Activated T-helper 1 cell treated with Interleukin-2 at 50 U/mL for 16 hours (primary cell): ENCODE results near the gene CALHM1.
"Not testable (repeated sequence)": the region's sequence is repeated elsewhere in the genome, so short reads cannot be mapped to it uniquely, and the experiment has no call there.

ENCODE experiments used
- DNase-seq: peaks from one replicate; pipeline ENCODE4 v3.0.0-alpha.2; 2020; ENCODE audit warnings: low read depth

Gene CALHM1, protein sequence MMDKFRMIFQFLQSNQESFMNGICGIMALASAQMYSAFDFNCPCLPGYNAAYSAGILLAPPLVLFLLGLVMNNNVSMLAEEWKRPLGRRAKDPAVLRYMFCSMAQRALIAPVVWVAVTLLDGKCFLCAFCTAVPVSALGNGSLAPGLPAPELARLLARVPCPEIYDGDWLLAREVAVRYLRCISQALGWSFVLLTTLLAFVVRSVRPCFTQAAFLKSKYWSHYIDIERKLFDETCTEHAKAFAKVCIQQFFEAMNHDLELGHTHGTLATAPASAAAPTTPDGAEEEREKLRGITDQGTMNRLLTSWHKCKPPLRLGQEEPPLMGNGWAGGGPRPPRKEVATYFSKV

DNA sequence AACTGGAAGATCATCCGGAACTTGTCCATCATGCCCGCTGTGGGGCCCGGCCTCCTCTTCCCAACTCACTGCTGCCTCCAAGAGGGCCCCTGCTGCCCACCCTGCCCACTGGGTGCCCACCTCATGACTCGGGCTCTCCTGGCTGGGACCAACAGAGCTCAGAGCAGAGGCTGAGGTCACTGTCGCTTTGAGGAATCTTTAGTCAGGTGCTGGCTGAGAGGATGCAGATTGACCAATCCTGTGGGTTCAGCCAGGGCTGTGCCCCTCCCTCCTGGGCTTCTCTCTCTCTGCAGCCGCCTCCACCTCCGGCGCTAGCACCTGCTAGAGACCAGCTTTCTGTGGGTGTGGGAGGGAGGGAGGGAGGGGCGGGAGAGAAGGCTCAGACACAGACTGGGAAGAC, at the start of gene CALHM1:
CALHM1 (minus strand) TSS at position 181 of the 400 bp plus-strand sequence; CDS start at position 32, 149 bp downstream.
- DNase-seq: no peak

DNA sequence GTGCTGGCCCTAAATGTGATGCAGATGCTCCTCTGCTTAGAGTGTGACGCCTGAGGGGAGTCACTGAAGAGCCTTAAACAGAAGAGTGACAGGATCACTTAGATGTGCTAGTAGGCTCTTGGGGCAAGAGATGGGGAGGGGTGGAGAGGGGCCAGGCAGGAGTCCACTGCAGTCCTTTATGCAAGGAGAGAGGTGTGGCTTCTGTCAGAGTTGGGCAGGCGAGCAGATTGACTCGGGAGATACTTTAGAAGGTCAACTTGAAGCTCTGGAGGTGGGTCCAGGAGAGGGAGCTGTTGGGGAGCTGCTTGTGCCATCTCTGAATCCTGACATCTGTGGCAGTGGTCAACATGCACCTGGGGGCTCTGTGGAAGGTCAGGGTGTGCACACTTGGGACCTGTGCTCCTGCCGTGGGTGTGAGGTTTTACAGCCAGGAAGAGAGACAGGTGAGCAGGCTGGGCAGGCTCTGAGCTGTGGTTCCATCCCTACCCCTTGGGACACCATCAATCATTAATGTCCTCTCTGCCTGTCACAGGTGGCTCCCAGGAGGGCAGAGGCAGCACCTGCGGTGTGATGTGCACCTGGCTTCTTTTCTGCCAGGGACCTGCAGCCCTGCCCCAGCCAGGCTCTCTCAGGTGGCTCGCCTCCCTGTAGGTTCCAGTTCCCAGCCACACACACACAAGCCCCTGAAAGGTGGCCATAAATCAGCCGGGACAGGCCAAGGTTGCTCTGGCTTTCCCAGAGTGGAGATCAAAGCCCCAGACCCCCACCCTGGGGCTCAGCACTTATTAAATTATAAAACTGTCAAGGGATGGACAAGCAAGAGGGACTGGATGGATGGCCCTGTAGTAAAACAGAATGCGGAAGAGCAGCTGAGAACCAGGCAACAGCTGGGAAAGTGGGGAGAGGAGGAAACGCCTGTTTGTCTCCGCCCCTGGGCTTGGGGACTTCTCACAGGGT, 48.8 kb upstream of the CALHM1 start:
- DNase-seq: no peak

DNA sequence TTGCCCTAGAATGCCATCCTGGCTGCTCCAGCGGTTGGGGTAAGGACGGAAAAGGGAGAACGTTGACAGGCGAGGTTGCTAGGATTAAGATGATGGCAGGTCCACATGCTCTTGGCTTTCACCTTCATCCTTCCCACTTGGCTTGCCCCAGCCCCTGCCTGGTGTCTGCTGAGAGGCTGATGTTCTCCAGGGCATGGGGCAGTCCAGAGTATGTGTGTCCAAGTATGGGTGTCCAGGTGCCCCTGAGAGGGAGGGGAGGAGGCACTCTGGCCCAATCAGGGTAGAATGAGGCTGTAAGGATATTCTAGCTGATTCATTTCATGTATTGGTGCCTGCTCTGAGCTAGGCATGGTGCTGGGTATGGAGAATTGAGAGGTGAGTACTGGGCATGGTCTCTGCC, 47.4 kb upstream of the CALHM1 start:
- DNase-seq: no peak

DNA sequence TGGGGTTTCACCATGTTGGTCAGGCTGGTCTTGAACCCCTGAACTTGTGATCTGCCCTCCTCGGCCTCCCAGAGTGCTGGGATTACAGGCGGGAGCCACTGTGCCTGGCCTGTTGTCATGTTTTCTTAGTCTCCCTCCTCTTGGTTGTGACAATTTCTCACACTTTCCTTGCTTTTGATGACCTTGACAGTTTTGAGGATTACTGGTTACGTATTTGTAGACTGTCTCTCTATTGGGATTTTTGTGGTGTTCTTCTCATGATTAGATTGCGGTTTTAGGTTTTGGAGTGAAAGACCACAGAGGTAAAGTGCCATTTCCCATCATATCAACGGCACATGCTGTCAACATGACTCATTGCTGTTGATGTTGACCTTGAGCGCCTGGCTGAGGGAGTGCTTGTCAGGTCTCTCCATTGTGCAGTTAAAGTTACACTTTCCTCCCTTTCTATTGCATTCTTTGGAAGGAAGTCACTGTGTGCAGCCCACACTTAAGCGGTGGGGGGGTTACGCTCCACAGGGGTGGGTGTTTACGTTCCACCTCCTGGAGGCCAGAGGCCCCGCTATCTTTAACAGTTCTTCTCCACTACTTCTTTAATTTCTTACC, 45.6 kb upstream of the CALHM1 start:
- DNase-seq: no peak

DNA sequence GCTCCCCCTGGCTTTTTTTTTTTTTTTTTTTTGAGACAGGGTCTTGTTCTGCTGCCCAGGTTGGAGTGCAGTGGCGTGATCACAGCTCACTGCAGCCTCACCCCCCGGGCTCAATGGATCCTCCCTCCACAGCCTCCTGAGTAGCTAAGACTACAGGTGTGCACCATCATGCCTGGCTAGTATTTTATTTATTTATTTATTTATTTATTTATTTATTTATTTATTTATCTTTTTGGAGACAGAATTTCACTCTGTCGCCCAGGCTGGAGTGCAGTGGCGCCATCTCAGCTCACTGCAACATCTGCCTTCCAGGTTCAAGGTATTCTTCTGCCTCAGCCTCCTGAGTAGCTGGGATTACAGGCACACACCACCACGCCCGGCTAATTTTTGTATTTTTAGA, 45.1 kb upstream of the CALHM1 start:
- not testable (repeated sequence) for DNase-seq

DNA sequence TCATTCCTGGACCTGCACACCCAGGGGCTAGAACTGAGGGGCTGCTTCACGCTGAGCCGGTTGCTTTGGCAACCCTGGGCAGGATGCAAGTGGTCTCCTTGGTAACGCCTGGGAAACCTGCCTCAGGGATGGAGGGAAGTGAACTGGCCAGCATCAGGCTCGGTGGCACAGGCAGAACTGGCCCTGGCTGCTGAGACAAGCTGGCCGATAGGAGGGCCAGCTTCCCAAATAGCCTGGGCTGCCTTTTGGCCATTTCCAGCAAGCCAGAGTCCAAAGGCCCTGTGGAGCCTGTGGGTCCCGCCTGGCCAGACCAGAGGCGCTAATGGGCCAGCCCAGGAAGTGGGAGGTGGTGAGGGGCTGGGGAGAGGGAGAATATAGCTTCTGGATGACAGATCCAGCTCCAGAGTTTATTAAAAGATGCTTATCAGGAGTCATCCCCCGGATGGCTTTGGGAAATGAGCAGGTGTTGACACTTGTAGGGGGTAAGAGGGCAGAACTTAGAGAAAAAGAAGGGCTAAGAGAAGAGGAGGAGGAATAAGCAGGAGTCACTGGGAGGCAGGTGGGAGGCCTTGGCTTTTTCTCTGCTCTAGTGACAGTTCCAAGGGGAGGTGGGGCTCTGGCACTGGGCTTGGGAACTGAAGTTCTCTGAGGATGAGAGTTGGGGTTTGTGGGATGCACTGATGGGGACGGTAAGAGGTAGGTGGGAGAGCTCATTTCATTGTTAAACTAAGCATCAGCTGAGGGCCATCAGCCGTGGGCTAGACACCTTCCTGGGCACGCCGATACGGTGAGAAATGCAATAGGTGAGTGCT, 44.4 kb upstream of the CALHM1 start:
- DNase-seq: no peak

DNA sequence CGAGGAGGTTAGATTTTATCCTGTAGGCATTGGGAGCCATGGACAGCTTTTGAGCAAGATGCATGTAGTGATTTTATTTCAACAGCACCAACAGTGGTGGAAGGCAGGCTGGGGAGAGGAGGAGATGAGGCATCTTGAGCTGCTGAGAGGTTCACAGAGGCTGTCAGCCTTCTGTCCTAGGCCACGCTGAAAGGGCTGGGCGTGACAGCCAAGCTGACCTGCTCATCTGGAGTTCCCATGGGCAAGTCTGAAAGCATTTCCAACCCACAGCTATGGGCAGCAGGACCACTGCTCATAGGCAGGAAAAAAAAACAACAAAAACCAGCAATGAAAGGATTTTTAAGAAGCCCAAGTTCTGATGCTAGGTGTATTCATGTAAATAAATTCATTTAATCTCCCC, 42.5 kb upstream of the CALHM1 start:
- no peak for DNase-seq

DNA sequence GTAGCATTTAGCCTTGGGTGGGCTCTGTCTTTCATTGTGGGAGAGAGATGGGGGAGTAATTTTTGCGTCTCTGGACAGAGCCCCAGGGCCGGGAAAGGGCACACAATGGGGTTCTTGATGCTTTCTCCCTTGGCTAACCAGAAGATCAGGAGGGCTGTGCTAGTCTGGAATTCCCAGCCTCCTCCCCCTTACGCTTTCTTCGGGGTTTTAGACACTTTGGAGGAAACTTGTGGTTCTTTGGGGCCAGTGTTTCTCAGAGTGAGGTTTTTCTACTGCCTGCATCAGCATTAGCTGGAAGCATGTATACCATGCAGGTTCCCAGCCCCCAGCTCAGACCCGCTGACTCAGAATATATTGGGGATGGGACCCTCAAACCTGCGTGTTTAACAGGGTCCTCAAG, 41.8 kb upstream of the CALHM1 start:
- DNase-seq: no peak

DNA sequence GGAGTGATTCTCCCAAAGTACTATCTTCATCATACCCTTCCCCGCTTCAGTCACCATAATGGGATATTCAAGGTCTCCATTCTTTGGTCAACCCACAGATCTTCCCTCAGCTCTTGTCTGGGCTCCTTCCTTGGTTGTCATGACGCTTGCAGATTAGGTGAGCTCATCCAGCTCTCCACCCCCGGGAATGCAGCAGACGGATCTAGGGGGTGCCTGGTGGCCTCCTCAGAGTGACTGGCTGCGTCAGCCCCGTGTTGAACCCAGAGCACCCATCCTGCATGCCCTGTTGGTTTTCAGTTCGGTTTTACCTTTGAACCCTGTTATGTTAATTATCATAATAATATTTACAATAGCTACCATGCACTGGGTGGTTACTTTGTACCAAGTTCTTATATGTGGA, 41.2 kb upstream of the CALHM1 start:
- no peak for DNase-seq

DNA sequence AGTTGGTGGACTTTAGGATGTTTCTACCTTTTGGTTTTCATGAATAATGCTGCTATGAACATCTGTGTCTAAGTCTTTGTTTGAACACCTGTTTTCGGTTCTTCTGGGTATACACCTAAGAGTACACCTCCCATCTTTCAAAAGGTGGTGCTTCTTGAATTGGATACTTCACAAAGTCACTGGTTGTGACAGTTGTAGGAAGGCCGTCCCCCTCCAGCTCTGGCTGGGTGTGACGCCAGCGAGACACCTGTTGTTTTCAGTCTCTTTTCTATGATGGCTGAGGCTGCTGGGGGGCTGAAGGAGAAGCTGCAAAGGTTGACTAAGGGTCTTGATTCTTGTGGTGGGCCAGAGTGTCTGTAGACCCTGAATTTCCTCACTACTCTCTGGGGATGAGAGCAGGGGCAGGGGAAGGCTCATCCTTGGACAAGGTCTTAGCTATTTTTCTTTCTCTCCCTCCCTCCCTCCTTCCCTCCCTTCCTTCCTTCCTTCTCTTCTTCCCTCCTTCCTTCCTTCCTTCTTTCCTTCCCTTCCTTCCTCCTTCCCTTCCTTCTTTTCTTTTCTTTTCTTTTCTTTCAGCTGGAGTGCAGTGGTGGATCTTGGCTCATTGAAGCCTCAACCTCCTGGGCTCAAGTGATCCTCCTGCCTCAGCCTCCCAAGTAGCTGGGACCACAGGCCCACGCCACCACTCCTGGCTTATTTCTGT, 40.4 kb upstream of the CALHM1 start:
- DNase-seq: no peak

DNA sequence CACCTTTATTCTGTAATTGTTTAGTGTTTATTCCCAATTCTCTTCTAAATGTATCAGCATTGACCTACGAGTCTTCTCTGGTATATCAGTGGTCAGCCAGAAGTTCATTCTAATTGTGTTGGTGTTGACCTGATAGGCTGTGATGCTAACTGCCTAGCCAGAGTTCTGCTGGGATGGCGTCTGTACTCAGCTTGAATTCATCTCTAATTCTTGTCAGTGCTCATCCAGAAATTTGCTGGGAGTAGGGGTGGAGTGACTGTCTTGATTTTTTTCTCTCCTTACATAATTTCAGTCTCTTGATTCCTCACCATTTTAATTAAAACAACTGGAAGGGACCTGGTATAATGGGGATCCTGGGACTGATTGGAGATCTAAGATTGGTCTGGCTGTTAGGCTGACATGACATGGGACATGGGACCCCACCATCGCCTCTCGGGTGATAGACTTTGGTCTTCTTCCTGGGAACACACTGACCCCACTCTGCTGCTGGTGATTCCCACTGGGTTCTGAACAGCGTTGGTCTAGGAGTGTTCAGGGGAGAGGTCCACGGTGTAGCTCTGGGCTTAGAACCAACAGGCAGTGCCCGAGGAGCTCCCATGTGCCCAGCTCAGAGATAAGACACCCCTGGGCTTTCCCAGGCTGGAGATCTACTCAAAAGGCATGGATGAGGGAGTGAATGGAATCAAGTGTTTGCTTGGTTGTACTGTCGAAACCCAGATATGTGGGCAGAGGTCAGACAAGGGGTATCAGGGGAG, 38.6 kb upstream of the CALHM1 start:
- no peak for DNase-seq

DNA sequence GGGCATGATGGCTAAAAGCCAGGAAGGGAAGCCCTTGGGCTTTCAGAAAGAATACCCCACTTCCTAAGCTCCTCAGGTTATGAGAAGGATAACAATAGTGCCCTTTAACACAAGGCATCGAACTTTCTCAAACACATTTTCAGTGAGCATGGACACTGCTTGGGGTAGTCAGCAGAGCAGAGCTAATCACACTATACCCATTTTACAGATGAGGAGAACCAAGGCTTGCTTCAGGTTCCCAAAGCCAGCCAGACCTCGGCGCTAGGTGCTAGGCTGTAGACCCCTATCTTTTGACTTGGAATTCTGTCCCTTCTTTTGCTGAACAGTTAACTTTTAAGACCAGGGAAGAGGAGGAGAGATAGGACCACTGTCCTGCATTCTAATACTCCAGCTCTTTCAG, 36.6 kb upstream of the CALHM1 start:
- no peak for DNase-seq

DNA sequence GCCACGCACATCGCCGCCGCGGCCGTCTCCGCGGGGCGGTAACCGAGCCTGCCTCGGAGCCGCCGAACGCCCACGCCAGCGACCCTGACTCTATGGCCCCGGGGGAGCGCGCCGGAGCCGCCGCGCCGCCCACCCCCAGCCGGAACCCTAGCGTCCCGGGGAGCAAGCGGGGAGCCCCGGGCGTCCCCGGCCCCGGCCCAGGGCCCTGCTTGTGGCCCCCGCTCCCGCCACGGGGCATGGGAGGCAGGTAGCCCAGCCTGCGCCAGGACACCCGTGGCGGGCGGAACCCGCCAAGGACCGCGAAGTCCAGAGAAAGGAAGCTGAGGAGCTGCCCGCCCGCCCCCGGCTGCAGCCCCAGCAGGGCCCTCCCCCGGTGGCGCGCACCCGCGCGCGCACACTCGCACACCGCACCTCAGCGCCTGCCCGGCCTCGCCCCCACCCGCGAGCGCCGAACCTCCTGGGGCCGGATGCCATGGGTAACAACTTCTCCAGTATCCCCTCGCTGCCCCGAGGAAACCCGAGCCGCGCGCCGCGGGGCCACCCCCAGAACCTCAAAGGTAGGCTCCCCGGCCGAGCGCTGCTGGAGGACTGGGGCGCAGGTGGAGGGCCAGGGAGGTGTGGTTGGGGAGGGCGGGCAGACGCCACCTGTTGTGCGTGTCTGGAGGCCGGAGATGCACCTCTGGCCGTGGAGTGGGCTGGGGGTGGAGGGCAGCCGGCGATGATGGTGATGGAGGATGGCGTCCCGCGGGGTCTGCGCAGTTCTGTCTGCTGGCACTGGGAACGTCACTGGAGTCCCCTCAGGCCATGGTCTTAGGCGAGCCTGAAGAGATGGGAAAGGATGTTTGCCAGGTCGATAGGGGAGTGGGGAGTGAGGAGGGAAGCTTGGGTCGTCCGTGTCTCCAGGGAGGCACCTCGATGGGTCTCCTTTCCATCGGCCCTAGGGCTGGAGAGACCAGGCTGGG, 35.5 kb upstream of the CALHM1 start:
- DNase-seq: no peak

DNA sequence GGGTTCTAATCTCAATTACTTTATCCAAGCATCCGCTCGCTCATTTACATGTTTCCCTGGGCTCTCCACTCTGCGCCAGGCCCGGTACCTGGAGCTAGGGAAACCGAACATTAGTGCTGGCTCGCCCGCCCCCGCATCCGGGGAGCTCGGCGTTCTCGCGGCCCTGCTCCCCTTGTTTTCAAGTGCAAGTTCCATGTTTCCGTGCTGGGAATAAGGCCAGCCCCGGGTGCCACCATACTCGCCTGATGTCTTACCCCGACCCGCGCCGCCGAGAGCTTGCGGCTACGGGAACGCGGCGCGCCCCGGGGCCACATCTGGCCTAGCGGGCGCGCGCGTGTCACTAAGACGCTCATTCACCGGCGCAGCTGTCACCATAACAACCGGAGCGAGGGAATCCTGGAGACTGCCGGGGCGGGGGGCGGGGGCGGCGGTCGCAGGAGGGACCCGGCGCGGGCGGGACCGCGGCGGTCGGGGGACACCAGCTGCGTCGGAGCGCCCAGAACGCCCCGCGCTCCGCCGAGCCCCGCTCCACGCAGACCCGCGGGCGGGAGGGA, 34.7 kb upstream of the CALHM1 start, which contains the start of gene NEURL1:
NEURL1 (plus strand) TSS at position 344 of the 554 bp plus-strand sequence. CDS start 683 bp downstream, outside the sequence.
- DNase-seq: no peak

DNA sequence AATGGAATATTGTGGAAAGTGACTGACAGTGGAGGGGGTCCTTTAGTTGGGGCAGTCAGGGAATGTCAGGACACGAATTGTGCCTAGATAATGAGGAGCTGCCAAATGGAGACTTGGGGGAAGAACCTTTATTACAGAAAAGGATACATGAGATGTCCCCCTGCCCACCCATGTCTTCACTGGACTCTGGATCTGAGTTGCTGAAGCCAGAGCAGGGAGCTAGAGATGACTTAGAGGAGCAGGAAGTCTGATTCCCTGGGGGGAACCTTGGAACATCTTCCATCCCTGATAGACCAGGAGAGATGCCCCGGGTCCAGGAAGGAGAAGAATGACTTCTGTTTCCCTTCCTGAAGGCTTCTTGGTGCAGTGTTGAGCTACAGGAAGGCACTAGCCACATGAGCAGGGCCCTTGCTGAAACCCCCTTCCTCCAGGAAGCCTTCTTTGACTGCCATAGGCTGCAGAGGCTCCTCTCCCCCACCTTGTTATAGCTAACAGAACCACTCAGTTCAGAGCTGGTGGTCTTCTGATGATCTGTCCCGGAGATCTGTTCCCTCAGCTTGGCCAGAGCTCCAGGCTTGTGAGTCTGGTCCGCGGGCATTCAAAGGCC, 34.1 kb upstream of the CALHM1 start:
- DNase-seq: no peak

DNA sequence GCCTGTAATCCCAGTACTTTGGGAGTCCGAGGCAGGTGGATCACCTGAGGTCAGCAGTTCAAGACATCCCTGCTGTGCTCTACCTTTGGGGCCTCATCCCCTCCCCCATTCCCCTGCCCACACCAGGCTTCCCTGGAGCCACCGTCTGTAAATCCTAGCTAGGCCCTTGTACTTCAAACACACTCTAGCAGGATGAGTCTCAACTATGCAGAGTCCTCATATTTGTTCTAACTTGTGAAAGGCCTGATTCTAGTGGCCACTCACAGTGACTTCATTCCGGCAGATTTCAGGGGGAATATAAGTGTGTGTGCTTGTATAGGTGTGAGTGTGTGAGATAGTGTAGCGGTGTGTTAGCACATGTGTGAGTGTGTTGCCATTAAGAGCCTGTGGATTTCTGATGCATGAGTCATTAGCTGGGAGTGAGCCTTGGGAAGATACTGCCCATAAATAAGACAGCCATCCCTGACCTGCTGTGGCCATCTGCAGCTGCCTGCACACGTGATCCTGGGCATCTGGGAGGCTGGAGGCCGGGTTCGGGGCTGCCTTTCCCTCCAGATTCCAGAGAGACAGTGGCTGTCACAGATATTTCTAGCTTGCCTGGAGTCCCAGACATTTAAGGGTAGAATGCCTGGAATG, 33.1 kb upstream of the CALHM1 start:
- no peak for DNase-seq

DNA sequence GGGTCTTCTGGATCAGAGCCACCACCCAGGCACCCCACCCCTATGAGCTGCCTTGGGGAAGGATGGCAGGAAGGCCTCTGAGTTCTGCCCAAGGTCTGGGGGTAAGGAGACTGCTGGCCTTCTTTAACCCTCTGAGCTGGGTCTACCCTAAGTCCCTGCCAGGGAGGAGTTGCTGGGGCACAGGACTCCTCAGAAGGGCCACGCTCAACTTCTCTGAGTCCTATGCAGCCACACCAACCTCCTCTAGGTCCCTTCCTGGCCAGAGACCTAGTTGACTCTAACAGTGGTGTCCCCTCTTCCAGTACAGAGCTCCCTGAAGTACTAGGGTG, 32.2 kb upstream of the CALHM1 start:
- DNase-seq: no peak

DNA sequence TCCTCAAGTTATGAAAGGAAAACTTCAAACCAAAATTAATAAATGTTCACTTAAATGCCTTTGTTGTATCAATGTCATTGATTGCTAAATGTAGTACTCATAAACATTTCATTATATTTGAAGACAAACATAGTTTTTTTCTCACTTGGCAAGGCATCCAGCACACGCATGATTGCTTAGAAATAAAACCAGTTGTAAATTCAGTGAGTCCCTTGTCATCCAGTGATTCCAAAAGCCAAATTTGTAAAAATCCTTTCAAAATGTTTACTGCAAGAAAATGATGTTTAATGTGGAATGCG, 28.7 kb upstream of the CALHM1 start:
- DNase-seq: no peak
